ENCODE results near the gene GRID1. TPM values are rescaled to one million over a fixed set of nuclear protein-coding genes. Genes with fewer than 3 reads are reported as not detected.

The GRID1 gene
- total RNA-seq, 1 experiment from 2014 or later = 0.37 TPM

DNA sequence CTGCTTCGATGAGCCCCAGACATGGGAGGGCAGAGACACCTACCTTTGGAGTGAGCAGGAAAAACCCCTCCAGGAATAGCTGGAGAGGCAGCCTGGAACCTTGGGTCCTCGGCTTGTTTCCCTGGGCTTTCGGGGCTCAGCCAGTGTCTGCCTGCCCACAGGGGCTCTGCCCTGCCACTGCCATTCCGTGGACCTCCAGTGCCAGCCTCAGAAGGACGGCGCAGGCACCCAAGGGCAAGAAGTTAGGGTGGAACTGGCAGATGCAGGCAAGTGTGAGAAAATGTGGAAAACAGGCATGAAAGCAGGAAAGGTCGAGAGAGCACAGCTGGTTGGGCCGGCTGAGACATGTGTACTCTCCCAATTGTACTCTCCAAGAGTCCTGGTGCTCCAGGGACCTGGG, 281.5 kb downstream of the GRID1 start:
- ChIA-PET CTCF (no interaction called here), POLR2A (no interaction called here)
- Mint-ChIP-seq H3K4me1 (no peaks in the 10 kb centered on the region), H3K27ac (no peak overlapping the region), H3K27me3 (ENCODE audit: low read depth) (no peaks in the 10 kb centered on the region; the same call in 1 of the 2 replicates), H3K9me3 (peaks cover 5% of the 10 kb centered on the region; the same call in 1 of the 2 replicates), H3K4me3 (no peak overlapping the region), H3K36me3 (no peaks in the 10 kb centered on the region)
- no peak for TF ChIP-seq NFYB (CRISPR knock-in tag; conservative IDR thresholded peaks at IDR 0.05; ENCODE audit: low read depth)
- TF ChIP-seq FOXP1 (CRISPR knock-in tag; IDR thresholded peaks at IDR 0.05; ENCODE audit: borderline replicate concordance) = no peak
- TF ChIP-seq NFATC4 (CRISPR knock-in tag; IDR thresholded peaks at IDR 0.05) = no peak
- TF ChIP-seq, protein P1, sequence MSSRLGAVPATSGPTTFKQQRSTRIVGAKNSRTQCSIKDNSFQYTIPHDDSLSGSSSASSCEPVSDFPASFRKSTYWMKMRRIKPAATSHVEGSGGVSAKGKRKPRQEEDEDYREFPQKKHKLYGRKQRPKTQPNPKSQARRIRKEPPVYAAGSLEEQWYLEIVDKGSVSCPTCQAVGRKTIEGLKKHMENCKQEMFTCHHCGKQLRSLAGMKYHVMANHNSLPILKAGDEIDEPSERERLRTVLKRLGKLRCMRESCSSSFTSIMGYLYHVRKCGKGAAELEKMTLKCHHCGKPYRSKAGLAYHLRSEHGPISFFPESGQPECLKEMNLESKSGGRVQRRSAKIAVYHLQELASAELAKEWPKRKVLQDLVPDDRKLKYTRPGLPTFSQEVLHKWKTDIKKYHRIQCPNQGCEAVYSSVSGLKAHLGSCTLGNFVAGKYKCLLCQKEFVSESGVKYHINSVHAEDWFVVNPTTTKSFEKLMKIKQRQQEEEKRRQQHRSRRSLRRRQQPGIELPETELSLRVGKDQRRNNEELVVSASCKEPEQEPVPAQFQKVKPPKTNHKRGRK (CRISPR knock-in tag; IDR thresholded peaks at IDR 0.05; ENCODE audit: borderline replicate concordance) = no peak
- TF ChIP-seq GABPB1 (CRISPR knock-in tag; IDR thresholded peaks at IDR 0.05) = no peak
- no peak for TF ChIP-seq ZBTB21 (CRISPR knock-in tag; IDR thresholded peaks at IDR 0.05; ENCODE audit: borderline replicate concordance)
- no peak for TF ChIP-seq JUN (CRISPR knock-in tag; IDR thresholded peaks at IDR 0.05)
- no peak for TF ChIP-seq NR2C2 (CRISPR knock-in tag; IDR thresholded peaks at IDR 0.05)
- TF ChIP-seq, protein P2, sequence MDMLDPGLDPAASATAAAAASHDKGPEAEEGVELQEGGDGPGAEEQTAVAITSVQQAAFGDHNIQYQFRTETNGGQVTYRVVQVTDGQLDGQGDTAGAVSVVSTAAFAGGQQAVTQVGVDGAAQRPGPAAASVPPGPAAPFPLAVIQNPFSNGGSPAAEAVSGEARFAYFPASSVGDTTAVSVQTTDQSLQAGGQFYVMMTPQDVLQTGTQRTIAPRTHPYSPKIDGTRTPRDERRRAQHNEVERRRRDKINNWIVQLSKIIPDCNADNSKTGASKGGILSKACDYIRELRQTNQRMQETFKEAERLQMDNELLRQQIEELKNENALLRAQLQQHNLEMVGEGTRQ (CRISPR knock-in tag; IDR thresholded peaks at IDR 0.05) = no peak
- TF ChIP-seq TEAD1 (CRISPR knock-in tag; IDR thresholded peaks at IDR 0.05) = no peak
- TF ChIP-seq TEAD4 (CRISPR knock-in tag; IDR thresholded peaks at IDR 0.05) = no peak
- TF ChIP-seq, protein P3, sequence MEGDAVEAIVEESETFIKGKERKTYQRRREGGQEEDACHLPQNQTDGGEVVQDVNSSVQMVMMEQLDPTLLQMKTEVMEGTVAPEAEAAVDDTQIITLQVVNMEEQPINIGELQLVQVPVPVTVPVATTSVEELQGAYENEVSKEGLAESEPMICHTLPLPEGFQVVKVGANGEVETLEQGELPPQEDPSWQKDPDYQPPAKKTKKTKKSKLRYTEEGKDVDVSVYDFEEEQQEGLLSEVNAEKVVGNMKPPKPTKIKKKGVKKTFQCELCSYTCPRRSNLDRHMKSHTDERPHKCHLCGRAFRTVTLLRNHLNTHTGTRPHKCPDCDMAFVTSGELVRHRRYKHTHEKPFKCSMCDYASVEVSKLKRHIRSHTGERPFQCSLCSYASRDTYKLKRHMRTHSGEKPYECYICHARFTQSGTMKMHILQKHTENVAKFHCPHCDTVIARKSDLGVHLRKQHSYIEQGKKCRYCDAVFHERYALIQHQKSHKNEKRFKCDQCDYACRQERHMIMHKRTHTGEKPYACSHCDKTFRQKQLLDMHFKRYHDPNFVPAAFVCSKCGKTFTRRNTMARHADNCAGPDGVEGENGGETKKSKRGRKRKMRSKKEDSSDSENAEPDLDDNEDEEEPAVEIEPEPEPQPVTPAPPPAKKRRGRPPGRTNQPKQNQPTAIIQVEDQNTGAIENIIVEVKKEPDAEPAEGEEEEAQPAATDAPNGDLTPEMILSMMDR (IDR thresholded peaks at IDR 0.05) = no peak
- no peak for TF ChIP-seq SOX15 (CRISPR knock-in tag; IDR thresholded peaks at IDR 0.05)
- no peak for TF ChIP-seq EMX1 (CRISPR knock-in tag; IDR thresholded peaks at IDR 0.05)
- DNase-seq (ENCODE audit: low spot score) = no peak
- ATAC-seq = no peak

DNA sequence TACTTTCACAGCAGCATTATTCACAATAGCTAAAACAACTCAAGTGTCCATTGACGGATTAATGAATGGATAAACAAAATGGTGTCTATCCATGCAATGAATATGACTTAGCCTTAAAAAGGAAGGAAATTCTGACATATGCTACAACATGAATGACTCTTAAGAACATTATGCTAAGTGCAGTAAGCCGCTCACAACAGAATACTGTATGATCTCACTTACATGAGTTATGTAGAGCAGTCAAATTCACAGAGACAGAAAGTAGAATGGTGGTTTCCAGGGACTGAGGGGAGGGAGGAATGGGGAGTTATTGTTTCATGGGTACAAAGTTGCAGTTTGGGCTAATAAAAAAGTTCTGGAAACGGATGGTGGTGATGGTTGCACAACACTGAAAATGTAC, 282.0 kb downstream of the GRID1 start:
- H3K27me3 Mint-ChIP-seq (ENCODE audit: low read depth) = no peaks in the 10 kb centered on the region; the same call in 1 of the 2 replicates
- DNase-seq (ENCODE audit: low spot score) (no peak), ATAC-seq (no peak)
- H3K9me3 Mint-ChIP-seq = peaks cover 5% of the 10 kb centered on the region; the same call in 1 of the 2 replicates
- no peaks in the 10 kb centered on the region for H3K36me3 Mint-ChIP-seq
- TF ChIP-seq, protein P4, sequence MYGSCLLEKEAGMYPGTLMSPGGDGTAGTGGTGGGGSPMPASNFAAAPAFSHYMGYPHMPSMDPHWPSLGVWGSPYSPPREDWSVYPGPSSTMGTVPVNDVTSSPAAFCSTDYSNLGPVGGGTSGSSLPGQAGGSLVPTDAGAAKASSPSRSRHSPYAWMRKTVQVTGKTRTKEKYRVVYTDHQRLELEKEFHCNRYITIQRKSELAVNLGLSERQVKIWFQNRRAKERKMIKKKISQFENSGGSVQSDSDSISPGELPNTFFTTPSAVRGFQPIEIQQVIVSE (CRISPR knock-in tag; IDR thresholded peaks at IDR 0.05; ENCODE audit: borderline replicate concordance) = no peak
- TF ChIP-seq, protein P5, sequence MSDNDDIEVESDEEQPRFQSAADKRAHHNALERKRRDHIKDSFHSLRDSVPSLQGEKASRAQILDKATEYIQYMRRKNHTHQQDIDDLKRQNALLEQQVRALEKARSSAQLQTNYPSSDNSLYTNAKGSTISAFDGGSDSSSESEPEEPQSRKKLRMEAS (CRISPR knock-in tag; IDR thresholded peaks at IDR 0.05) = no peak
- TF ChIP-seq, protein P2 (CRISPR knock-in tag; IDR thresholded peaks at IDR 0.05) = no peak
- no peak for TF ChIP-seq TCF7 (CRISPR knock-in tag; IDR thresholded peaks at IDR 0.05; ENCODE audit: low read depth)
- H3K4me1 Mint-ChIP-seq = peaks cover 2% of the 10 kb centered on the region
- ChIA-PET CTCF (no interaction called here), POLR2A (no interaction called here)
- H3K4me3 Mint-ChIP-seq = no peak overlapping the region
- H3K27ac Mint-ChIP-seq = no peak overlapping the region

DNA sequence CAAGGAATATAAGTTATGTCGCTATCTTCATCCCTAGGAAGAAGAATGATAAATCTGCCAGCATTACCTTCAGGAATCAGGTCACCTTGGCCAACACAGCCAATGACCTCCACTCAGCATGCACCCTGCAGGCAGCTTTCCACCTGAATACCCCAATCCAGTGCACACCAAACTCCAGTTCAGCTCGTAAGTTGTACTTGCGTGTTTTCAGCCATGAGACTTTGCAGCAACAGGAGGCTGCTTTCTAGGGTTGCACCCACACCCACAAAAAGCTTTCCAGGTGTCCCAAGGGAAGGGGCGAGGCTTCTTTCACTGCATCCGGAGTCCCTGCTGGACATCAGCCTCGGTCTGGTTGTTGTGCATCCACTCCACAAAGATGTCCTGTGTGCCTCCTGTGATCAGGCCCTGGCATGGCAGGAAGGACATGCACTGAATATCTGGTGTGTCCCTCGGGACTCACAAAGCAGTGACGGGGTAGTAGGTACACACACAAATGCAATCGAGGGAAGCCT, 282.9 kb downstream of the GRID1 start:
- POLR2A ChIA-PET = no interaction called here
- no peak for ATAC-seq
- no peak for DNase-seq (ENCODE audit: low spot score)
- peaks cover 9% of the 10 kb centered on the region for H3K4me1 Mint-ChIP-seq
- H3K36me3 Mint-ChIP-seq = no peaks in the 10 kb centered on the region
- H3K27ac Mint-ChIP-seq = no peak overlapping the region
- H3K4me3 Mint-ChIP-seq = no peak overlapping the region
- no peaks in the 10 kb centered on the region for H3K9me3 Mint-ChIP-seq
- TF ChIP-seq MYBL2 (CRISPR knock-in tag; IDR thresholded peaks at IDR 0.05) = no peak
- H3K27me3 Mint-ChIP-seq (ENCODE audit: low read depth) = no peaks in the 10 kb centered on the region; the same call in 1 of the 2 replicates
- CTCF ChIA-PET = no interaction called here

All from WTC11 (cell line).